D341Med (cell line): ENCODE measurements around the gene IQSEC1.

Experiments used
- DNase-seq: peaks from one replicate; pipeline ENCODE4 v3.0.0; 2012; ENCODE audit warnings: low spot score

IQSEC1 gene

DNA sequence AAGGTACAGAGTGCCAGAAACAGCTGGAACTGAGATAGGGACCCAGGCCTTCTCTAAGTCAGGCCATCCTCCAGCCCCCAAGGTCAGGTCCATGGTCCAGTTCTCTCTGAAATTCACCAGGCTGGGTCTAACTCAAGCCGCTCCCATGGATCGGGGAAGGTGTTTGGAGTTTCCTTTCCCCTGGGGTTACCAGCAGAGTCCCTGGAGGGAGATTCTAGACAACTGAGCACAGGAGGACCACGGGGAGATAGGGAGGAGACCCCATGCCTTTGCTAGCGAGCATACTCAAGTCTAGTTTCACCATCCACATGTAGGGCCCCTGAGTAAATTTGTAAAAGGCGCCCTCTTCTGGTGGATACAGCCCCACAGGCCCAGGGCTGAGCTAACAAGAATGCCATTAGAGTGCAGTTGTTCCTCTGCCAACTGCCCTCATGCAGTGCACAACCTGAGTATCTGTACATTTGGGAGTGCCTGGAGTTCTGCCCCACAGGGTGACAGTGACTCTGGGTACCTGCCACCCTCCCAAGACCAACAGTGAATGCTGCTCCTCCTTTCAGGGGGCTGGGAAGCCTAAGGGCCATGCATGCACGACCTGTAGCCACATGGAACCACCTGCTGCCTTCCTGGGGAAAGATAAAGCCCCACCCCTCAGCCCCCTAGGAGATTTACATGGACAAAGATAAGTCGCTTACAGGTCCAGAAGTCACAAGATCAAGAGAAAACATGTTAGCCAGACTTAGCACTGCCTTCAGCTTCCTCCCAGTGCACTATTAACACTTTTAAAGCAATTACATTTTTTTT is 89.0 kb downstream of the IQSEC1 start:
- peak; percentile 79 for DNase-seq

DNA sequence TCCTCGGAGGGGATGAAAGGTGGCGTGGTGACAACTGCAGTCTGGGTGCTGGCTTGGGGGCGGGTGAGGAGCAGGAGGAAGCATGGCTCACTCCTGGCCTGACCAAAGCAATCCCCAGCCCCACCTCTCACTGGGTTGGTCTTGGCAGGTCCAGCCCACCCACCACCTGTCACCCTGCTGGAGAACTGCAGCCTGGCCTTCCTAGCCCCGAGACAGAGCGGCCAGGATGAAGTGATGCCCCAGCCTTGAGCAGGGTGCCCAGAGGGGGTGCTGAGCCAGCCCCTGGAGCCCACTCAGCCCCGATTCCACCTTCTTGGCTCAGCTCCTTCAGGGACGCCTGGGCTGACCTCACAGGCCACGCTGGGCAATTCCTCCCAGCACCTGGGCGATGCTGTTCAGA is 89.9 kb downstream of the IQSEC1 start:
- DNase-seq = no peak

DNA sequence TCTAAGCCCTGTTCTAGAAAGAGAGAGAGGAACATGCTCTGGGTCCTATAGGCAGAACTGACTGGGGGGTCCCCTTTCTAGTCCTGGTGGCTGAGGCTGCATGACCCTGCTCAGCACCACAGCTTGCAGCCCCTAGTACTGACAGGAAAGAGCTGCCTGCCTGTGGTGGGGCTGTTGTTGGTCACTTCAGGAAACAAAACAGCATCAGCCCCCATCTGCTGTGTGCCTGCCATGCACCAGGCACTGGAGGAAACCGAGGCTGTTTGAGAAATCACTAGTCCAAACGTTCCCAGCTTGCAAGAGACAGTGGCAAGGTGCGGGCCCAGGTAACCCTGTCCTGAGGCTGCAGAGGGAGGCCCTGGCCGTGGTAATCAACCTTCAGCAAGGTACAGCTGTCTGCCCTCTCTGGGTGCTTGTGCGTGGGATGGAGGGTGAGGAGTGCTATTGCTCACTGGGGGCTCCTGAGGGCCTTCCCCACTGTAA is 90.6 kb downstream of the IQSEC1 start:
- DNase-seq = no peak

GRCh38 chr3:12981306-12982275 is 91.6 kb downstream of the IQSEC1 start:
- DNase-seq = no peak

DNA sequence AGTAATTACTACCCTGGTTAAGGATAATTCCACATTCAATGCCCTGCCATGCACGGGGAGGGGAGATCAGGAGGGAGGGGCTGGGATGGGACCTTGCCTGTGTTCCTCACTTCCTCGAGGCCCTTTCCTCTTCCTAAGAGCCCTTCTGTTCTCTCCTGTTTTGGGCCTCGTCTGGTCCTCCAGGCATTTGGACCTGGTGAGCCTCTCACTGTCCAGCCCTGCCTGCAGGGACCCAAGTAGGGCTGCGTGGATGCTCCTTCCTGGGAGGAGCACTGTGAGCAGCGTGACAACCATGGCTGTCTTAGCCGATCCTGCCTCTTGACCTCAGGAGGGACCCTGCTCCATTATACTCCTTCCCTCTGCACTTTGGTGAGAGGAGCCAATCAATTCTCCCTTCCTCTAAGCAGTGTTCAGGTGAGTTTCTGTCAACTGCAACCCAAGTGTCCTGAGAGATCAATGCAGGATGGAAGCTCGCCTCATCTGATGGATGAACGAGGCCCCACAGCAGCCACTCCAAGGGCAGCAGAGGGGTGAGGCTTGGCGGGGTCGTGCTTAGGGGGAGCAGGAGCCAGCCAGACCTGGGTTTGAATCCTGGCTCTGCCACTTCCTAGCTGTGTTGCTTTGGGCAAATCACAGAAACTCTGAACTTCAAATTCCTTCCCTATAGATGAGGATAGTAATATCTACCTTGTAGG is 92.5 kb downstream of the IQSEC1 start:
- DNase-seq = no peak

DNA sequence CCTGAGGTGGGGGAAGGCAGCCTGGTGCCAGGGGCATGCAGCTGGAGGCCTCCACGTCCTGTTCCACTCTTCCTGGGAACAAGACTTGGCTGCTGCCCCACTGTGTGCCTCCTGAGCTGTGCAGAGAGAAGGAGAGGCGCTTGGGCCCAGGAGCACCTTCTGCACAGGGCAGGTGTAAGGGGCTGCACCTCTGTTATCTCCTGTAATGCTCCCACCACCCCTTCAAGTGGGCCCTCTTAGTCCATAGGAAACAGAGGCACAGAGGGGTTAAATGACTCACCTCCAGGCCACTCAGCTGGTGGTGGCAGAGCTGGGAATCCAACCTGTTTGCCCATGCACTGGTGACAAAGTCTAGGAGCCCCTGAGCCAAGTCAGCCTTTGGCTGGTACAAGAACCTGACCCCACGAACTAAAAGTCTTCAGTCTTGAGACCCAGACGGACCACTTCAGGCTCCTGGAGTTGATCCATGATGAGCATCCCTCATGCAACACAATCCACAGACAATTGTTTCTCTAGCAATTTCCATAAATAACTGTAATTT is 93.2 kb downstream of the IQSEC1 start:
- no peak for DNase-seq

DNA sequence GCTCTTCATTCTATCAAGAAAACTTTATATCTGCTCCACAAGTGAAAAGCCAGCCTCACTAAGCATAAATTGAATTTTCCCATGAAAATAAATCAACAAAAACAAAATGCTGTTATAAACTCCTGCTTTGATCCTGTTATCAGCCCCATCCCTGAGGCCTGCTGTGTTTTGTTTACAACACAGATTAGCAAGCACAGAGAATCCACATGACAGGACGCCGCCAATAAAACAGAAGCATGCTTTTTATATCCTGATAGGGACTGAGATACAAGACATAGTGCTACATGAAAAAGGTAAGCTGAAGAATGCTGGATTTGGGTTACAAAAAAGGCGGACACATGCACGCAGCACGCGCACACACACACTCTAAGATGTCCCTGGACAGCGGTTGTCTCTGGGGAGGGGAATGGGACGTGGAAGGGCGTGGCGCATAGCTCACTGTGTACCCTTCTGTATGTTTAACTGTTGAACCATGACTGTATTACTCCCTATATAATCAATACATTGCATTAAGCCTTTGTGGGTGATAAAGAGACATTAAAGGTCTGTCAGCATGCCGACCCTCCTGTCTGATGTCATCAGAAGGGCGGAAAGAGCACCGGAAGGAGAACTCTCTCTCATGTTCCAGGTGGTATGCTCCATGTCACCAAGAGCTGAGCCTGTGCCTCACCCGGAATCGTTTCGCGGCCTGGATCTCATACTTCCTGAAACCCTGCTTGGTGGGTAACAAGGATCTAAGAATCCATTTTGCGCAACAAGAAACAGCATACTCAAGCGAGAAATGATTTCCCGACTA is 93.9 kb downstream of the IQSEC1 start:
- DNase-seq = no peak

- DNase-seq = no peak
Observed at GRCh38 chr3:12978682-12979081, 94.5 kb downstream of the IQSEC1 start.

DNA sequence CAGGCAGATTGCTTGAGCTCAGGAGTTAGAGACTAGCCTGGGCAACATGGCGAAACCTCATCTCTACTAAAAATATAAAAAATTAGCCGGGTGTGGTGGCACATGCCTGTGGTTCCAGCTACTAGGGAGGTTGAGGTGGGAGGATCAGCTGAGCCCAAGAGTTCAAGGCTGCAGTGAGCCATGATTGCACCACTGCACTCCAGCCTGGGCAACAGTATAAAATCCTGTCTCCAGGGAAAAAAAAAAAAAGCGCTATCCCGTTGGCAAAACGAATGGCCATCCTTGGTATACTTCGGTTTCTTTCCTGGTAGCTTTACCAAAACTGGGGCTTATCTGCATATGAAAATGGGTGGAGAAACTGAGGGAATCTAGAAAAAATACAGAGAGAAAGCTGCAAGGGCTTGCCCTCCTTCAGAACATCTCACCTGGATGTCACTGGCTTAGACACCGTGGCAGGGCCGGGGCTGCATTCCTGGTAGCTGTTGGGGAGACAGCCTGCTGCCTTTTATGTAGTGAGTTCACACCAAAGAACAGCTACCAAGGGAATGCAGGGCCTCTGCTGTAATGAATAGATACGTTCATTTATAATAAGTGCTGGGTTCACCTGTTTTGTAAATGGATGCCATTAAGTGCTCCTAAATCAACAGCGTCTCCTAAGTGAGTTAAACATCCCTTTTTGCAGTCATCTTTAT is 96.0 kb downstream of the IQSEC1 start:
- DNase-seq = no peak

- no peak for DNase-seq
Observed at GRCh38 chr3:12975748-12976522, 97.3 kb downstream of the IQSEC1 start.

DNA sequence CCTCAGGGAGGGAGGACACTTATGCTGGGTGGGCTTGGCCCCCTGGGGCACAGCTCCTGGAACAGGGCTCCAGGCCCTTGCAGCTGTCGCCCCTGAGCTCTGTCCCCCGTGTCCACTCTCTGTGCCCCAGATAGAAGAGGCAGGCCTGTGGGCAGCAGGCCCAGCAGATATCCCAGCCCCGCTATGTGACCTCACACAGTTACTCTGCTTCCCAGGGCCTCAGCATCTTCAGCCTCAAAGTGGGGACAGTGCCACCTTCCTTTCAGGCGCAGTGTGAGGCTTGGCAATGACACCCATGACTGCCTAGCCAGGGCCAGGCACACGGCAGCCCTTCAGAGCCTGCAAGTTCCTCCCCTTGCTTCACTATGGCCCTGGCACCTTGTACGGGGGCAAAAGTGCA is 98.4 kb downstream of the IQSEC1 start:
- DNase-seq = no peak

DNA sequence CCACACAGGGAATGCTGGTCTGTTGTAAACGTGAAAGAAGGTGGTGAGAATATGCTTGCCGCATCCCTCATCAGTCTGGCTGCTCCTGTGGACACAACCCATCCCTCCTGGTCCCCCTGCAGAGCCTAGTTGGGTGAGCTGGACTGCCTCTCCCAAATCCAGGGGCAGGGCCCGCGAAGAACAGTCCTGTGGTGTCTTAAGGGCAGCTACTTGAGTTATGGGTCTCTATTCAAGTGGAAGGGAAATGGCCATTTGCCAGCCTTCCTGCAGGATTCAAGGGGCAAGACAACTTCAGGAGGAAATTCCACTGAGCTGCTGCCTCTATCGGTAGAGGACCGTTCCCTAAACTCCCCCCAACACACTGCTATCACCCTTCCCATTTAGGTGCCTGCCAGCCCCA is 98.9 kb downstream of the IQSEC1 start:
- DNase-seq = no peak

DNA sequence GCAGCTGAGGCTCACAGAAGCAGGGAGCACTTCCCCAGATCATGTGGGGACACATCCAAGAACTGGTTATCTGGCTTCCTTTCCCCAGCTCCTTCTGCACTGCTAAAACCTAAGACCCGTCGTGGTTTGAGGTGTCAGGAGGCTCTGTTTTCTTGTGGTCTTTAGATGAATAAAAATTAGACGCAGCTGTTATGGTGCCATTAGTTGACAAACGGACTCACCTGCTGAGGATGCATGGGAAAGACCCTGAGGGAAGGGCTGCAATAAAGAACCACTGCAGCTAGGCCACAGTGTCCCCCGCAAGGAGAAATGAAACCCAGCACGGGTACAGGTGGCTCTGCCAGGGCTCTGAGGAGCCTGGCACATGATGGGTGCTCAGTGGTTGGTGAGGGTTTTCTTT is 99.4 kb downstream of the IQSEC1 start:
- DNase-seq = no peak

- no peak for DNase-seq
Observed at GRCh38 chr3:12972781-12973702, 100.2 kb downstream of the IQSEC1 start.

GRCh38 chr3:12972043-12972442 is 101.2 kb downstream of the IQSEC1 start:
- no peak for DNase-seq

DNA sequence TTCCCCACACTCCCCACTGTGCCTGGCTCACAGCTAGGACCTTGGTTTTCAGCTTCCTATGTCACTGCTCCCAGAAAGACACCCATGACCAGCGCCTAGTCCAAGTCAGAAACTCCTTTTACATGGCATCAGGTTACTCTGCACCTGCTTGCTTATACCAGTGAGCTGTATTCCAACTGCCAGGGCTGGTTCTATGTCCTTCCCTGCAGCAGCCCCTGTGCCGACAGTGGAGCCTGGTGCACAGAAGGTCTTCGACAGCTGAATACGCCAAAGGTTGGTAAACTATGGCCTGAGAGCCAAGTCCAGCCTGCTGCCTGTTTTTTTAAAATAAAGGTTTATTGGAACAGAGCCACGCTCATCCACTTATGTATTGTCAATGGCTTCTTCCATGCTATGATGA is 102.5 kb downstream of the IQSEC1 start:
- DNase-seq = no peak

GRCh38 chr3:12969486-12969885 is 103.7 kb downstream of the IQSEC1 start:
- no peak for DNase-seq

GRCh38 chr3:12968541-12968940 is 104.7 kb downstream of the IQSEC1 start:
- no peak for DNase-seq
